RKO (cell line): ENCODE results near the gene NDST1.
"Not testable (repeated sequence)": the region's sequence is repeated elsewhere in the genome, so short reads cannot be mapped to it uniquely, and the experiment has no call there.

ENCODE experiments used
- DNase-seq: peaks from one replicate; pipeline ENCODE4 v3.0.0-alpha.2; 2016; ENCODE audit warnings: low spot score

The NDST1 gene

GRCh38 chr5:150507474-150508276, at the start of gene NDST1:
Gene NDST1 (plus strand): TSS chr5:150508131. CDS start chr5:150521255, 13,124 bp downstream.
- DNase-seq: no peak

GRCh38 chr5:150458802-150459557, 49.0 kb upstream of the NDST1 start:
- DNase-seq: peak; percentile 69

GRCh38 chr5:150460781-150461180, 47.1 kb upstream of the NDST1 start:
- DNase-seq: no peak

GRCh38 chr5:150461231-150461630, 46.7 kb upstream of the NDST1 start:
- DNase-seq: no peak

GRCh38 chr5:150464554-150465012, 43.3 kb upstream of the NDST1 start:
- no peak for DNase-seq

GRCh38 chr5:150465927-150466326, 42.0 kb upstream of the NDST1 start:
- DNase-seq: no peak

GRCh38 chr5:150468206-150468605, 39.7 kb upstream of the NDST1 start:
- no peak for DNase-seq

- peak; percentile 77 for DNase-seq
These were observed 38.0 kb upstream of the NDST1 start for GRCh38 chr5:150469718-150470469.

GRCh38 chr5:150473673-150474358, 34.1 kb upstream of the NDST1 start:
- DNase-seq: no peak

GRCh38 chr5:150476568-150476967, 31.4 kb upstream of the NDST1 start:
- not testable (repeated sequence) for DNase-seq

- DNase-seq: no peak
These were observed 28.5 kb upstream of the NDST1 start for GRCh38 chr5:150479416-150479815.

- no peak for DNase-seq
These were observed 26.3 kb upstream of the NDST1 start for GRCh38 chr5:150481708-150481965.

- no peak for DNase-seq
These were observed 25.9 kb upstream of the NDST1 start for GRCh38 chr5:150481972-150482406.

GRCh38 chr5:150484964-150485692, 22.8 kb upstream of the NDST1 start:
- no peak for DNase-seq

GRCh38 chr5:150485693-150486401, 22.1 kb upstream of the NDST1 start:
- peak; percentile 35 for DNase-seq

- DNase-seq: peak; percentile 59
These were observed 21.3 kb upstream of the NDST1 start for GRCh38 chr5:150486402-150487198.

GRCh38 chr5:150487199-150488061, 20.5 kb upstream of the NDST1 start:
- DNase-seq: no peak

- peak; percentile 80 for DNase-seq
These were observed 19.2 kb upstream of the NDST1 start for GRCh38 chr5:150488519-150489359.
